Mucosa of stomach (tissue), 1 donor: ENCODE results near the gene OPN1SW.

Experiments
- H3K27me3 ChIP-seq: one replicate; pipeline ENCODE4 v1.7.0; 2013; ENCODE audit warnings: mild to moderate bottlenecking, low read length; ENCODE audit not compliant: control insufficient read depth, insufficient read depth
- H3K36me3 ChIP-seq: one replicate; pipeline ENCODE4 v1.7.0; 2013; ENCODE audit warnings: low read length; ENCODE audit not compliant: control insufficient read depth, insufficient read depth
- H3K4me1 ChIP-seq: one replicate; pipeline ENCODE4 v1.7.0; 2013; ENCODE audit warnings: mild to moderate bottlenecking, low read length; ENCODE audit not compliant: control insufficient read depth, insufficient read depth
- H3K4me3 ChIP-seq: one replicate; pipeline ENCODE4 v1.7.0; 2013; ENCODE audit warnings: low read length
- H3K9ac ChIP-seq: one replicate; pipeline ENCODE4 v1.7.0; 2013; ENCODE audit warnings: mild to moderate bottlenecking, low read length, moderate library complexity
- H3K9me3 ChIP-seq: one replicate; pipeline ENCODE4 v1.7.0; 2013; ENCODE audit warnings: mild to moderate bottlenecking, low read length, moderate library complexity; ENCODE audit not compliant: control insufficient read depth
- donor health status: Pancreatic carcinoma.

OPN1SW gene

DNA sequence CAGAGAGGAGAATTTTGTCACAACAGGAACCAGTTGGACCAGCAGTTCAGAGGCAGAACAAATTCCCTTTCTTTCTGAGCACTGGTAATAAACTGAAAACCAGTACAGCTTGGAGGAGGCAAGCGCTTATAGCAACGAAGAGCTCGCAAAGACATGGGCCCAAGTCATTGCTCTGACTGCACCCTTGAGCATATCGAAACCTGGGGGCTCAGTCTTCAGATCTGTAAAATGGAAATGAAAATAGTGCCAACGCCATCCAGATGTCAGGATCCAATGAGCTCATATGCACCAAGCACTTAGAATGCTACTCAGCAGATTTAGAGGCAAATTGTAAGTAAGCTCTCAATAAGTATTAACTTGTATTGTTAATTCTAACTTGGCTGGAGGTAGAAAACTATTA is 50.9 kb downstream of the OPN1SW start:
- Histone ChIP-seq H3K4me3 (no peak overlapping the region), H3K9me3 (no peaks in the 10 kb centered on the region), H3K36me3 (no peaks in the 10 kb centered on the region), H3K27me3 (peaks cover 5% of the 10 kb centered on the region), H3K4me1 (no peaks in the 10 kb centered on the region), H3K9ac (no peak overlapping the region)
